K562 (cell line): ENCODE data around the gene SEMA6B. TPM values are rescaled to one million over a fixed set of nuclear protein-coding genes. Genes with fewer than 3 reads are reported as not detected.

Experiments used
- ATAC-seq: fragments of 200-7000 bp; cut with Tn5 transposase; 3 replicates; pipeline ENCODE4 v1.9.1; 2020; ENCODE audit warnings: moderate library complexity
- BruUV-seq: library from RNA; stranded (reverse); fragments of 400-500 nt; replicated peaks from 2 replicates; lab custom pipeline; 2021; lab: Mats Ljungman, UMichigan
- CTCF ChIA-PET: fragments of 300-600 bp; formaldehyde crosslinking; extraction: SDS; loops from one replicate; lab custom pipeline; 2021; ENCODE audit warnings: low intra/inter-chr PET ratio; lab: Yijun Ruan, JAX
- POLR2A ChIA-PET: fragments of 300-600, 350-650 bp; sonication (Branson Sonifier 250); formaldehyde crosslinking; extraction: SDS; loops from one replicate; lab custom pipeline; 2021; ENCODE audit warnings: antibody characterized with exemption, inconsistent platforms; lab: Yijun Ruan, JAX
- DNase-seq, 4 experiments: peaks; one replicate each; pipeline versions ENCODE4 v3.0.0 to v3.0.0-alpha.2; 2011 to 2018; ENCODE audit warnings: low spot score in 3 of 4, mixed read lengths in 3 of 4; ENCODE audit errors: extremely low read depth in 1 of 4
- FAIRE-seq: peaks from 2 replicates; lab custom pipeline; 2011; peaks lifted over from hg19 to GRCh38; lab: Jason Lieb, UNC
- H2AFZ ChIP-seq: 2 replicates; pipeline ENCODE4 v1.6.0; 2011; ENCODE audit warnings: low read depth, low read length, control low read depth, inconsistent platforms
- H3K27ac ChIP-seq: fragments of 200-600 bp; 3 replicates; pipeline ENCODE4 v1.8.0; 2011; ENCODE audit warnings: low read depth, mild to moderate bottlenecking, control low read depth, inconsistent platforms, low read length, moderate library complexity, mixed read lengths; ENCODE audit errors: extremely low read depth
- H3K27me3 ChIP-seq, 2 experiments: fragments of 300-600 bp in 1 of 2; 2 replicates in 1 of 2; 3 replicates in 1 of 2; pipeline versions ENCODE4 v1.6.0 to v1.8.0; 2011; ENCODE audit warnings: inconsistent platforms in 2 of 2, low read length in 2 of 2, mild to moderate bottlenecking in 1 of 2, mixed read lengths in 1 of 2, moderate library complexity in 1 of 2; ENCODE audit not compliant: control insufficient read depth in 2 of 2, insufficient read depth in 2 of 2
- H3K36me3 ChIP-seq: fragments of 300-600 bp; 3 replicates; pipeline ENCODE4 v1.8.0; 2011; ENCODE audit warnings: mild to moderate bottlenecking, low read length, inconsistent platforms; ENCODE audit not compliant: control insufficient read depth, insufficient read depth
- H3K4me1 ChIP-seq, 2 experiments: fragments of 200-600 bp in 1 of 2; replicated peaks in 1 of 2; 2 replicates in 1 of 2; 3 replicates in 1 of 2; pipeline versions ENCODE4 v1.5.1 to v1.8.0; 2011; ENCODE audit warnings: inconsistent platforms in 2 of 2, low read length in 2 of 2, mild to moderate bottlenecking in 1 of 2, mixed read lengths in 1 of 2, moderate library complexity in 1 of 2; ENCODE audit not compliant: control insufficient read depth in 2 of 2, insufficient read depth in 2 of 2
- H3K4me2 ChIP-seq: 2 replicates; pipeline ENCODE4 v1.6.1; 2011; ENCODE audit warnings: low read length, control low read depth, inconsistent platforms, mixed read lengths; ENCODE audit not compliant: insufficient read depth
- H3K4me3 ChIP-seq: fragments of 200-600 bp; sonication (generic), shearing (Covaris generic); 2 replicates; pipeline ENCODE4 v1.5.1; 2016; ENCODE audit warnings: control low read depth, inconsistent platforms
- H3K79me2 ChIP-seq: fragments of 200-600 bp; 3 replicates; pipeline ENCODE4 v1.8.0; 2011; ENCODE audit warnings: low read length, inconsistent platforms; ENCODE audit not compliant: control insufficient read depth, insufficient read depth
- H3K9ac ChIP-seq, 2 experiments: 2 replicates each; pipeline versions ENCODE4 v1.6.0 to v1.6.1; 2011; ENCODE audit warnings: low read depth in 2 of 2, low read length in 2 of 2, control low read depth in 1 of 2, inconsistent platforms in 1 of 2, mild to moderate bottlenecking in 1 of 2, mixed read lengths in 1 of 2; ENCODE audit not compliant: insufficient read depth in 1 of 2
- H3K9me1 ChIP-seq: one replicate; pipeline ENCODE4 v1.6.0; 2011; ENCODE audit warnings: inconsistent platforms, mild to moderate bottlenecking, low read length, moderate library complexity; ENCODE audit not compliant: control insufficient read depth, insufficient read depth
- H3K9me3 ChIP-seq: replicated peaks from 2 replicates; pipeline ENCODE4 v1.5.1; 2011; ENCODE audit warnings: low read depth, low read length, inconsistent platforms; ENCODE audit not compliant: control insufficient read depth, insufficient read depth
- H4K20me1 ChIP-seq: replicated peaks from 2 replicates; pipeline ENCODE4 v1.6.1; 2011; ENCODE audit warnings: low read length, inconsistent platforms, mixed read lengths; ENCODE audit not compliant: control insufficient read depth, insufficient read depth
- CCNT2 ChIP-seq: IDR thresholded peaks from 2 replicates; pipeline ENCODE4 v1.6.1; 2011; ENCODE audit warnings: borderline replicate concordance, low read depth, mild to moderate bottlenecking, moderate library complexity, mixed read lengths, low read length; ENCODE audit not compliant: insufficient read length; ENCODE audit errors: extremely low read depth
- GABPA ChIP-seq: fragments of 200-800 bp; sonication (Bioruptor generic); conservative IDR thresholded peaks from 2 replicates; pipeline ENCODE4 v1.6.1; 2016; ENCODE audit warnings: low read depth, missing genetic modification characterization, missing compliant biosample characterization
- HIVEP1 ChIP-seq: fragments of 250-450 bp; sonication (Bioruptor Pico); IDR thresholded peaks from 2 replicates; pipeline ENCODE4 v1.4.0; 2020; ENCODE audit warnings: mild to moderate bottlenecking
- ID3 ChIP-seq, 2 experiments: fragments of 250-450 bp in 1 of 2; fragments of 450-650 bp in 1 of 2; sonication (Bioruptor Pico) in 1 of 2; IDR thresholded peaks; 2 replicates each; pipeline versions ENCODE4 v1.6.1 to v1.8.0; 2016 to 2021; ENCODE audit warnings: mild to moderate bottlenecking in 2 of 2, moderate library complexity in 2 of 2, missing compliant biosample characterization in 1 of 2, missing genetic modification characterization in 1 of 2
- KAT8 ChIP-seq: fragments of 450-650 bp; IDR thresholded peaks from 2 replicates; pipeline ENCODE4 v1.6.1; 2016; ENCODE audit warnings: low read depth, mild to moderate bottlenecking
- KLF16 ChIP-seq: IDR thresholded peaks from 2 replicates; pipeline ENCODE4 v1.6.1; 2016; ENCODE audit warnings: antibody characterized with exemption
- L3MBTL2 ChIP-seq: fragments of 450-650 bp; IDR thresholded peaks from 2 replicates; pipeline ENCODE4 v1.6.1; 2016; ENCODE audit warnings: mild to moderate bottlenecking, moderate library complexity
- POLR2AphosphoS2 ChIP-seq: IDR thresholded peaks from 2 replicates; pipeline ENCODE4 v1.6.1; 2012; ENCODE audit warnings: low read length, improper control_type of control experiment
- SMAD2 ChIP-seq: fragments of 150-350 bp; IDR thresholded peaks from 2 replicates; pipeline ENCODE4 v1.6.1; 2014; ENCODE audit warnings: low read depth, mild to moderate bottlenecking, low read length
- SOX6 ChIP-seq: fragments of 450-650 bp; IDR thresholded peaks from 2 replicates; pipeline ENCODE4 v1.6.1; 2014; ENCODE audit warnings: mild to moderate bottlenecking
- SPI1 ChIP-seq: IDR thresholded peaks from 2 replicates; pipeline ENCODE4 v1.6.1; 2011; ENCODE audit warnings: low read depth, low read length, control low read depth, borderline replicate concordance
- ZBED1 ChIP-seq: IDR thresholded peaks from 2 replicates; pipeline ENCODE4 v1.6.1; 2014
- ZFP36 ChIP-seq: fragments of 150-350 bp; IDR thresholded peaks from 2 replicates; pipeline ENCODE4 v1.6.1; 2018; ENCODE audit warnings: low read length, low read depth; ENCODE audit not compliant: partially characterized antibody
- ZNF253 ChIP-seq: fragments of 250-450 bp; sonication (Bioruptor Pico); conservative IDR thresholded peaks from 2 replicates; pipeline ENCODE4 v1.6.1; 2021; ENCODE audit warnings: mild to moderate bottlenecking
- ZNF445 ChIP-seq: fragments of 250-450 bp; sonication (Bioruptor Pico); IDR thresholded peaks from 2 replicates; pipeline ENCODE4 v1.4.0; 2020; ENCODE audit warnings: low read depth, mild to moderate bottlenecking, moderate library complexity
- ZNF561 ChIP-seq: fragments of 450-650 bp; formaldehyde crosslinking; conservative IDR thresholded peaks from 2 replicates; pipeline ENCODE4 v1.4.0; 2020; ENCODE audit warnings: mild to moderate bottlenecking, moderate library complexity
- ZNF76 ChIP-seq: fragments of 250-450 bp; sonication (Bioruptor Pico); IDR thresholded peaks from 2 replicates; pipeline ENCODE4 v1.4.0; 2020; ENCODE audit warnings: mild to moderate bottlenecking, moderate library complexity, borderline replicate concordance
- ZNF780A ChIP-seq: fragments of 250-450 bp; sonication (Bioruptor Pico); IDR thresholded peaks from 2 replicates; pipeline ENCODE4 v1.5.0; 2021; ENCODE audit warnings: mild to moderate bottlenecking
- WGBS: fragments of 100-300 bp; shearing (Covaris generic); methylation state at CpG from one replicate; pipeline ENCODE4 v1.1.6; 2016; ENCODE audit warnings: low coverage, mixed read lengths; ENCODE audit not compliant: insufficient coverage; ENCODE audit errors: missing lambda C conversion rate; 5-methylcytosine and 5-hydroxymethylcytosine counted together
- in situ Hi-C: fragments of 300-500 bp; cut with MboI; formaldehyde crosslinking; loops from 4 replicates; pipeline ENCODE4 v1.15.0; 2018; ENCODE audit warnings: inconsistent platforms, mixed read lengths
- intact Hi-C: fragments of 100-400 bp; cut with micrococcal nuclease; formaldehyde crosslinking; loops from 2 replicates; pipeline ENCODE4 v1.14.2; 2022
- polyA plus RNA-seq, 8 experiments: library from polyadenylated mRNA; depleted of rRNA in 4 of 8; stranded (reverse) in 5 of 8; unstranded in 3 of 8; fragments of >200 nt; fragmentation: Nextera tagmentation in 2 of 8; fragmentation: Illumina TruSeq in 1 of 8; extraction: Ambion mirVana in 2 of 8; extraction: Trizol in 1 of 8; gene quantifications; 2 replicates each; pipeline versions ENCODE4 v1.2.1 to v1.2.3, GENCODE V29; 2011 to 2014; ENCODE audit warnings: inconsistent platforms in 1 of 8, missing spikeins in 1 of 8
- total RNA-seq, 7 experiments: library from RNA; depleted of rRNA in 6 of 7; stranded (reverse); fragments of >200 nt in 6 of 7; fragmentation: Illumina TruSeq in 2 of 7; extraction: Trizol in 2 of 7; gene quantifications; 2 replicates each; pipeline versions ENCODE4 v1.2.1 to v1.2.3, GENCODE V29; 2011 to 2021; ENCODE audit warnings: low replicate concordance in 1 of 7
- TF ChIP-seq, protein P1 (sequence below): IDR thresholded peaks from 2 replicates; pipeline ENCODE4 v1.6.1; 2011; ENCODE audit not compliant: insufficient read length; ENCODE audit errors: extremely low read depth
- TF ChIP-seq, protein P2 (sequence below): fragments of 450-650 bp; IDR thresholded peaks from 2 replicates; pipeline ENCODE4 v1.6.1; 2017; ENCODE audit warnings: antibody characterized with exemption

The SEMA6B gene
- total and polyA plus RNA-seq, 9 of the 15 experiments (the other 6 are each of a cell fraction or from before 2014, with no cell fraction given): 0.65 to 4.6 (median 2.5) TPM; not detected in 2

- H3K4me2 ChIP-seq: no peak overlapping the region
- H3K9me3 ChIP-seq: no peaks in the 10 kb centered on the region
- no peaks in the 10 kb centered on the region for H3K27me3 ChIP-seq
- DNase-seq: no peak
- H3K4me1 ChIP-seq: peaks cover 4 to 20% of the 10 kb centered on the region in 2 experiments; a peak in 3 of 5 replicates
- no peak for ATAC-seq
- POLR2A ChIA-PET: interaction anchor here (1.0 kb wide), 1 partner anchor 49 kb away, joined by 3 read pairs; no protein-coding TSS in a partner anchor
- H4K20me1 ChIP-seq: no peaks in the 10 kb centered on the region
- H3K9ac ChIP-seq: no peak overlapping the region
- no peak for TF ChIP-seq GABPA
- no peak for TF ChIP-seq KAT8
- TF ChIP-seq POLR2AphosphoS2: no peak
- TF ChIP-seq ZBED1: no peak
- TF ChIP-seq ZNF445: no peak
- no peak for TF ChIP-seq ID3 (CRISPR knock-in tag; IDR thresholded peaks at IDR 0.05)
- no peak for TF ChIP-seq ID3 (tag; IDR thresholded peaks at IDR 0.05)
- TF ChIP-seq ZFP36: no peak
- no peak for TF ChIP-seq ZNF561 (CRISPR knock-in tag)
- TF ChIP-seq ZNF76 (CRISPR knock-in tag): no peak
- no peak for TF ChIP-seq L3MBTL2
- no peak for TF ChIP-seq ZNF253
- TF ChIP-seq SPI1: no peak
- TF ChIP-seq, protein P1, sequence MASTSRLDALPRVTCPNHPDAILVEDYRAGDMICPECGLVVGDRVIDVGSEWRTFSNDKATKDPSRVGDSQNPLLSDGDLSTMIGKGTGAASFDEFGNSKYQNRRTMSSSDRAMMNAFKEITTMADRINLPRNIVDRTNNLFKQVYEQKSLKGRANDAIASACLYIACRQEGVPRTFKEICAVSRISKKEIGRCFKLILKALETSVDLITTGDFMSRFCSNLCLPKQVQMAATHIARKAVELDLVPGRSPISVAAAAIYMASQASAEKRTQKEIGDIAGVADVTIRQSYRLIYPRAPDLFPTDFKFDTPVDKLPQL: no peak
- TF ChIP-seq SMAD2: no peak
- TF ChIP-seq HIVEP1 (CRISPR knock-in tag): no peak
- TF ChIP-seq KLF16: no peak
- TF ChIP-seq, protein P2, sequence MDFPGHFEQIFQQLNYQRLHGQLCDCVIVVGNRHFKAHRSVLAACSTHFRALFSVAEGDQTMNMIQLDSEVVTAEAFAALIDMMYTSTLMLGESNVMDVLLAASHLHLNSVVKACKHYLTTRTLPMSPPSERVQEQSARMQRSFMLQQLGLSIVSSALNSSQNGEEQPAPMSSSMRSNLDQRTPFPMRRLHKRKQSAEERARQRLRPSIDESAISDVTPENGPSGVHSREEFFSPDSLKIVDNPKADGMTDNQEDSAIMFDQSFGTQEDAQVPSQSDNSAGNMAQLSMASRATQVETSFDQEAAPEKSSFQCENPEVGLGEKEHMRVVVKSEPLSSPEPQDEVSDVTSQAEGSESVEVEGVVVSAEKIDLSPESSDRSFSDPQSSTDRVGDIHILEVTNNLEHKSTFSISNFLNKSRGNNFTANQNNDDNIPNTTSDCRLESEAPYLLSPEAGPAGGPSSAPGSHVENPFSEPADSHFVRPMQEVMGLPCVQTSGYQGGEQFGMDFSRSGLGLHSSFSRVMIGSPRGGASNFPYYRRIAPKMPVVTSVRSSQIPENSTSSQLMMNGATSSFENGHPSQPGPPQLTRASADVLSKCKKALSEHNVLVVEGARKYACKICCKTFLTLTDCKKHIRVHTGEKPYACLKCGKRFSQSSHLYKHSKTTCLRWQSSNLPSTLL: no peak
- TF ChIP-seq SOX6: no peak
- TF ChIP-seq ZNF780A (CRISPR knock-in tag): no peak
- no peak for TF ChIP-seq CCNT2
- CTCF ChIA-PET: no interaction called here
- H3K4me3 ChIP-seq: no peak overlapping the region
- H2AFZ ChIP-seq: no peak overlapping the region
- H3K79me2 ChIP-seq: no peaks in the 10 kb centered on the region
- BruUV-seq: no TSS peak
- in situ Hi-C loops: no loop called here
- no peaks in the 10 kb centered on the region for H3K9me1 ChIP-seq
- WGBS: 28% methylated on average over 9 of the region's 9 CpGs
- intact Hi-C loops: no loop called here
- no peak for FAIRE-seq
- no peaks in the 10 kb centered on the region for H3K36me3 ChIP-seq
- no peak overlapping the region for H3K27ac ChIP-seq
These were observed 28.8 kb upstream of the SEMA6B start for GRCh38 chr19:4588291-4588761.
